Stimulated activated CD8-positive, alpha-beta memory T cell treated with anti-CD3 and anti-CD28 coated beads, Interleukin-12 subunit alpha, Interleukin-12 subunit beta, amount 100 ng/mL, for 4 hours (primary cell): ENCODE measurements around the gene SSH2.
"Not testable (repeated sequence)": the region's sequence is repeated elsewhere in the genome, so short reads cannot be mapped to it uniquely, and the experiment has no call there.

Experiments
- DNase-seq: peaks from one replicate; pipeline ENCODE4 v3.0.0-alpha.2; 2020; ENCODE audit warnings: low read depth

Gene SSH2

DNA sequence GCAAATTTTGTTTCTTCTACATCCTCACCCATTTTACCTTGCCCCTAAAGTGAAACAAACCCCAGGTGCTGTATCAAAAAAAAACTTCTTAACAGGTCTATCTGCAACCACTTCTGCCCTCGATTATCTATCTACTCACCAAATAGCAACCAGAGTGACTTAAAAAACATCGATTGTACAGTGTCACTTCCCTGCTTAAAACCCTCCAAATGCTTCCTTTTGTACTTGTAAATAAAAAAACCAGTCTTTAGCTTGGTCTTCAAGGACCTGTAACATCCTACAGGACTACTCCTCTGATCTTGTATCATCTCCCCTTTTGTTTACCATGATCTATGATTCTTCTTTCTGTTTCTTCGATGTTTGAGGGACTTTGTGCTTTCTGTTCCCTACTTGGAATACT lies 224.6 kb downstream of the SSH2 start:
- no peak for DNase-seq

DNA sequence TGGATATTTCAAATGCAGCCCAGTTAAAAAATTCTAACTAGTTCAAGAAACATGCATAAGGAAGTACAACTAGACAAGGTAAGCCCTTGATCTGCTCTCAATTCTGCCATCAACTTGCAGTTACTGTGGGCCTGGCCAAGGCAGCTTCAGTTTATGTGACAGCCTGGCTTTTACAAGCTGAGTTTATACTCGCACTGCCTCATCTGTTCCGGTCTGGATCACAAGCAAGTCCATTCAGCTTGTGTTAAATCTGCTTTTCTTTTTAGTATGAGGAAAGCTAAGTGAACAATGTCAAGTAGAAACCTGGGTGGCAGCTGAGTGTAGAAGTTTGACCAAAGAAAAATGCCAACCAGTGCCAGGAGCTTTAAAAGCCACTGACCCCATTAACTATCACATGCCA lies 230.7 kb downstream of the SSH2 start:
- DNase-seq: no peak

DNA sequence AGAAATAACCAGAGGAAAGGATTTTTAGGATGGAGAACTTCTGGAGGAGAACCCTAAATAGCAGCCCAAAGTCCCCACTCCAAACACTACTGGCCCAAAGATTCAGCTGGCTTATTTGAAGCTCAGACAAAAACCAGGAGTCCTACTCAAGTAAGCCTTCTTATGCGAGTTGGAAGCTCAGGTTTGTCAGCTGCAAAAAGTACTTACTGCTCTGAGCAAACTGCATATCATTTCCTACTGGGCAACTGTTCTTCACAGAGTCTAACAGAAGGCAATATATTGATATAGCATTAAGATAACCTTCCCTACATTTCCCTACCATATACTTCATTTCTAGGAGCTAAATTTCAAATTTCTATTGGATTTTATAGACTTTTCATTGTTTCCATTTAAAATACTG lies 231.2 kb downstream of the SSH2 start:
- DNase-seq: no peak

DNA sequence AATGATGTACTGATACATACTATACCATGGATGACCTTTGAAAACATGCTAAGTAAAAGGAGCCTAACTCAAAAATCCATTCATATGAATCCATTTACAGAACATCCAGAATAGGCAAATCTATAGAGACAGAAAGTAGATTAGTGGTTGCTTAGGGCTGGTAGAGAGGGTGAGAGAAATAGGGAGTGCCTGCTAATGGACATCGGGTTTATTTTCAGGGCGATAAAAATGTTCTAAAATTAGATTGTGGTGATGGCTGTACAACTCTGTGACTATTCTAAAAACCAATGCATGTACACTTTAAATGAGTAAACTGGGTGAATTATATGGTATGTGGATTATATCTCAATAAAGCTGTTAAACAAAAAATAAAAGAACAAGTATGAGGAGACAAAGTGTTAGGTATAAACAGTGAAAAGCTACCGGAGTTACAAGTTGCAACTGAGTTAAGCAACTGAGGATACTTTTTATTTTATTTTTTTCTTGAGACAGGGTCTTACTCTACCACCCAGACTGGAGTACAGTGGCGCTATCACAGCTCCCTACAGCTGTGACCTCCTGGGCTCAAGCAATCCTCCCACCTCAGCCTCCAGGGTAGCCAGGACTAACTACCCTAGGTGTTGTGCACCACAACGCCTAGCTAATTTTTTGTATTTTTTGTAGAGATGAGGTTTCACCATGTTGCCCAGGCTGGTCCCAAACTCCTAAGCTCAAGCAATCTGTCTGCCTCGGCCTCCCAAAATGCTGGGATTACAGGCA lies 231.8 kb downstream of the SSH2 start:
- DNase-seq: no peak

DNA sequence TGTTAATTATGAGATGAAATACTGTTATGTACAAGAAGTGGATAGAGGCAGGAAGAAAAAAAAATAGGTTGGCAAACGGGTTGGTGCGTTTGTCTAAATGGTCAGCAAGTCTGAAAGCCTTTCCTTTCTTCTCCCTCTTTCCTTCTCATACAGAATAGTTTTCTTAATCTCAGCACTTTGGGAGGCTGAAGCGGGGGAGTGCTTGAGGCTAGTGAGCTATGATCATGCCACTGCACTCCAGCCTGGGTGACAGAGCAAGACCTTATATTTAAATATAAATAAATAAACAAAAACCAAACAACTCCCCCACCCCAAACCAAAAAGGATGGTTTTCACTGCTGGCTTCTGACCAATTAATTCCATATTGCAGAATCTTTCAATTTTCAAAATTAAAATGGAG lies 232.7 kb downstream of the SSH2 start:
- DNase-seq: no peak

GRCh38 chr17:29694918-29695563 lies 235.0 kb downstream of the SSH2 start:
- DNase-seq: no peak

DNA sequence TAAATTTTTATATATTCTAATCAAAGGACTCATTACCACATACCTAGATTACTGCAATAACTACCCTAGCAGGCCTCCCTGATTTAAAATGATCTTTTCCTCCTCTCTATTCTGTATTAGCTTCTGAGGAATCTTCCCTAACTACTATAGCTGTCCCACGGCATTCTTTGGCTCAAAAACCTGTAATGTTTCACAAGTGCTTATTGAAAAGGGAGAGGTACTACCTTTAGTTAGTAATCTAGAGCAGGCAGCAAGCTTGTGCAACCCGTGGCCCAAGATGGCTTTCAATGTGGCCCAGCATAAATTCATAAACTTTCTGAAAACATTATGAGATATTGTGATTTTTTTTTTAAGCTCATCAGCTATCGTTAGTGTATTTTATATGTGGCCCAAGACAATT lies 236.3 kb downstream of the SSH2 start:
- no peak for DNase-seq

GRCh38 chr17:29687596-29687995 lies 242.4 kb downstream of the SSH2 start:
- DNase-seq: no peak

DNA sequence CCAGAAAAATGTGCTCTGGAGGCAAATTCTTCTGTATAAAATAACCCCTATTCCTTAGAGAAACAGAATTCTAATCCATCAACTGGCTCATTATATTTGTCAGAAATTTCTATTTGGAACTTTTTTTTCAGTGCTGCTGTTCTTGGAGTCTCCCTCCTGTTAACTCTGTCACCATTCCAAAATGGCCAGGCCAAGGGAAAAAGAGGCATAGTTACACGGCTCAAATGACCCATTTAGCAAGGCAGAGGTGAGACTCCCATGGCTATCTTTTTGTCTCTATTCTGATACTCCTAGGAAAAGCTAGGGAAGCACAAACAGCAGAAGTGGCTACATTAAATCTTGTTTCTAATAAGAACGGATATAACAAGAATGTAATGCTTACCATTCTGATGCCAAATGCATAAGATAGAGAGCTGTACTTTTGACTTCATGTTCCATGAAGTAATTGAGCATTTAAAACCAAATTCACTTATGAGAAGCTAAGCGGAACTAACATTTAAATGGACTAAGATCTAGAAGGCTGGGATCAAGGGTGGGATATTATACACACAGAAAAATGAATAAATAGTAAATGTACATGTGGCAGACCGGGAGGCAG lies 242.9 kb downstream of the SSH2 start:
- DNase-seq: no peak

DNA sequence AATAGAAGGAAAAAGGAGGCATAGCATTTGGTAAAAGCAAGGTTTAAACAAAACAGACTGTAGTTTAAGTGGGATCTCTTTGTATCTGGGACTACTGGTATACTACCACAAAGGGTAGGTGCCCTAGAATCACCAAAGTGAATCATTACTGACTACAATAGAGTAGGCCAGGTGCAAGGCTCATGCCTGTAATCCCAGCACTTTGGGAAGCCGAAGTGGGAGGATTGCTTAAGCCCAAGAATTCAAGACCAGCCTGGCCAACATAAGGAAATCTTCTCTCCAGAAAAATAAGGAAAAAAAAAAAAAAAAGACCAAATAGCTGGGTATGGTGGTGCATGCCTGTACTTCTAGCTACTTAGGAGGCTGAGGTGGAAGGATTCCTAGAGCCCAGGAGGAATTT lies 246.5 kb downstream of the SSH2 start:
- DNase-seq: no peak

GRCh38 chr17:29682987-29683386 lies 247.0 kb downstream of the SSH2 start:
- DNase-seq: no peak

GRCh38 chr17:29682054-29682453 lies 248.0 kb downstream of the SSH2 start:
- DNase-seq: no peak

DNA sequence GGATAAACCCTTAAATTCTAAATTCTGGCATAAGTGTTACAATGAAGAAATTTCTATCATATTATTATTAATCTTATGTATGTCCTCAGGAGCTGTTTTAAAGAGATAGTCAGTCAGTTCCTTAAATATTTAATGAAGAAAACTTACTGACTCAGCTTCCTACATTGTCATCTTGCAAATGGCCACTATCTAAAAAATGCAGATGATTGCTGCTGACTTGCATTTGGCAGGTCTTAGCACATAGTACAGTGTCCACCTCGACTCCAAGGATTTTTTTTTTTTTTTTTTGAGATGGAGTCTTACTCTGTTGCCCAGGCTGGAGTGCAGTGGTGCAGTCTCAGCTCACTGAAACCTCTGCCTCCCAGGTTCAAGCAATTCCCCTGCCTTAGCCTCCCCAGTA lies 252.2 kb downstream of the SSH2 start:
- no peak for DNase-seq

- no peak for DNase-seq
Observed at GRCh38 chr17:29677221-29677791, 252.7 kb downstream of the SSH2 start.

GRCh38 chr17:29675961-29676360 lies 254.1 kb downstream of the SSH2 start:
- DNase-seq: not testable (repeated sequence)

- no peak for DNase-seq
Observed at GRCh38 chr17:29674281-29674680, 255.7 kb downstream of the SSH2 start.

GRCh38 chr17:29671661-29672060 lies 258.4 kb downstream of the SSH2 start:
- DNase-seq: no peak

GRCh38 chr17:29669266-29669665 lies 260.8 kb downstream of the SSH2 start:
- DNase-seq: no peak

DNA sequence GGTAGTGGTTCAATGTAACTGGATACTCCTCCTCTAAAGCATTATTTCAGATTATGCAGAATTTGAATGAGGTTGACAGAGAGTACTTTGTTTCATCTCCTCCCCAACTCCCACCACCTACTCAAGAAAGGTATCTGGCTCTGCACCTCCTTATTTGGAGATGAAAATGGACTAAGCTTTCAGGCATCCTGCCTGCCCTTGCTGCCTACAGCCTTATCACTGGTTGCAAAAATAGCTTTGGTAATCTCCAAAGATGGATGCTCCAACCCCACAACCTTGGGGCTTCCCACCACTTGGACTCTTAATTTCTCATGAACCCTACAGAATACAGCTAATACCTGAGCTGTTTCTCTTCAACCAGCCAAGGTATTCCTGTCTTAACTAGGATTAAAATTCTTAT lies 262.1 kb downstream of the SSH2 start:
- DNase-seq: no peak

- DNase-seq: no peak
Observed at GRCh38 chr17:29665481-29665810, 264.6 kb downstream of the SSH2 start.

DNA sequence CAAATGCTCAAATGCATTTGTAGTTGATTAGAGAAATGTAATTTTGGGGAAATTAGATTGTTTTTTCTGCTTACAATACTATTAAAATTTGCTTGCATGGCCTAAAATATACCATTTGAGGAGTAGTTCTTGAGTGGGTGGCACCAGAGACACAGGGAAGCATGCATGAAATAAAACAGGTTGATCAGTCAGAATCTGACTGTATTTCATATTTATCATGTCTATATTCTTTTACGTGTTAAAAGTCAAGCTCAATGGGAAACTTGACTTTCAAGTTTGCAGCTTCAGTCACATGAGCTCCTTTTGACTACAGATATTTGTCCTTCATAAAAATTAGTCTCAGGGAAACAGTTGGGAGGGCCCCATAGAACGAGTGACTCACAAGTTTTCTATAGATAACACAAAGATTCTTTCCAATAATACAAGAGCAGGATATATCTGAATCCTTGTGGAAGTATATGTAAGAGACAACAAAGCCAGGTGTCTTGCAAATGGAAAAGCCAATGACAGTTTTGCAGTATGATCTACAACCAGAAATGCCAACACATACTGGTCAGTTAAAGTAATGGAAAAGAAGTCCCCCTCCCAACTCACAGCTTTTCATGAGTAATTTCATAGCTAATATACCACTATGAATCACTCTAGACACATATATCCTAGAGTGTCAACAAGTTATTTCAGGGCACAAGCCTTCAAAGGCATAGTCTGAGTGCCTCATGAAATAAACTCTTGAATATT lies 265.1 kb downstream of the SSH2 start:
- no peak for DNase-seq

- no peak for DNase-seq
Observed at GRCh38 chr17:29663155-29663554, 266.9 kb downstream of the SSH2 start.

DNA sequence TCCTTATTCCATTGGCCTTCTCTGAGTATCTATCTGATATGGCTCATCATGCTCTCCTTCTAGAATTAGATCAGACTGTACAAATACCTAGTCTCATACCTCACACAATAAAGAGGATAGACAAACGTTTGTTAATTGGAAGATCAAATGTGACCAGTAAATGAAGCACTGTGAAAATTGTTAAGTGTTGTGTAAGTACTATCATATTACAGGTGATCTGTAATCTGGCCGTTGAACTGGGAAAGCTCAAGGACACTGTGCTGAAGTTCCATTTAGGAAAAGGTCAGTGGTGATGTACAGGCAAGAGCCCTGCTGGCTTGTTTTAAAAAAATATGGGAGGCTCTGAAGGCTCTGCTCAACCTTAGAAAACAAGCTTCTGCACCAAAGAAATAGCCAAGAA lies 268.8 kb downstream of the SSH2 start:
- no peak for DNase-seq
